ENCODE results near the gene NCKAP5. TPM values are rescaled to one million over a fixed set of nuclear protein-coding genes. Genes with fewer than 3 reads are reported as not detected.

The NCKAP5 gene
- total and polyA plus RNA-seq, 2 of the 8 experiments (the other 6 are each of a cell fraction or from before 2014, with no cell fraction given), result 0.27 to 0.86 TPM

DNA sequence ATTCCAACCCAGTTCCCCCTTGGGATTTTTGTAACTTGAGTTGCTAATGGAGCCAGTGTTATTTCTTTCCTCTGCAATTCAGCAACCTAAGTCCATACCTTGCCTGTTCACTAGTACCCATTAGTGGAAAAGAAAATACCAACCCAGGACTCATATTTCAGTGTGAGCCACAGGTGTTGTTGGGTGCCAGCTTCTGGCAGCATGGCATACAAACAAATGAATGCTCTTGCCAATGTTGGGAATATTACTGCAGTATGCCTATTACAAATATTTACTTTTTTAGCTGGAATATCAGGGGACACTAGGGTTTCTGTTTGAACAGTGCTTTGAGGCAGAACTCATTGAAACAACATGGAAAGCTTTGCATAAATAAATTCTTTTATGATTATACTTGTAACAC is 130.2 kb downstream of the NCKAP5 start:
- H3K9ac ChIP-seq (replicated peaks in 1 of 4; ENCODE audit: extremely low read depth in 1 of 4, low read depth in 3 of 4, low read length in 3 of 4), result no peak overlapping the region
- H3K23me2 ChIP-seq (ENCODE audit: low read depth, low read length), result no peaks in the 10 kb centered on the region
- no peaks in the 10 kb centered on the region for H3K9me3 ChIP-seq (ENCODE audit: insufficient read depth in 2 of 2, low read depth in 1 of 2, low read length in 1 of 2)
- H4K8ac ChIP-seq (ENCODE audit: extremely low read depth, insufficient read depth, low read length), result no peak overlapping the region
- no peak overlapping the region for H3K18ac ChIP-seq (ENCODE audit: extremely low read depth, low read length)
- H3K56ac ChIP-seq (replicated peaks; ENCODE audit: insufficient read length, low read depth, low read length), result no peak overlapping the region
- no peak overlapping the region for H3K4me2 ChIP-seq (ENCODE audit: insufficient read depth in 1 of 2, low read depth in 2 of 2, low read length in 2 of 2)
- H4K5ac ChIP-seq (ENCODE audit: insufficient read length, low read depth, low read length), result no peak overlapping the region
- no peak overlapping the region for H3K23ac ChIP-seq (ENCODE audit: insufficient read length)
- no peaks in the 10 kb centered on the region for H3K4me1 ChIP-seq (replicated peaks in 1 of 4; ENCODE audit: control insufficient read depth in 3 of 4, insufficient read depth in 4 of 4, low read length in 3 of 4)
- H4K91ac ChIP-seq (replicated peaks; ENCODE audit: insufficient read length, low read length), result no peak overlapping the region
- H3K4me3 ChIP-seq (ENCODE audit: extremely low read depth in 1 of 4, insufficient read depth in 2 of 4, low read depth in 3 of 4, low read length in 4 of 4), result no peak overlapping the region
- no peak overlapping the region for H2AFZ ChIP-seq (ENCODE audit: low read length)
- no peak overlapping the region for H2BK15ac ChIP-seq (ENCODE audit: low read length)
- FAIRE-seq (no peak), DNase-seq (ENCODE audit: low read depth in 1 of 2, low spot score in 2 of 2) (no peak)
- ChIA-PET CTCF (ENCODE audit: partially characterized antibody) (no interaction called here), POLR2A (ENCODE audit: partially characterized antibody) (no interaction called here)
- no peak overlapping the region for H3K4ac ChIP-seq (replicated peaks; ENCODE audit: insufficient read length, low read depth, low read length)
- H3K14ac ChIP-seq (ENCODE audit: insufficient read length), result no peak overlapping the region
- no peaks in the 10 kb centered on the region for H4K20me1 ChIP-seq (replicated peaks in 1 of 2; ENCODE audit: control insufficient read depth in 1 of 2, insufficient read depth in 2 of 2, low read length in 2 of 2)
- no peak overlapping the region for H3K27ac ChIP-seq (ENCODE audit: low read depth, low read length)
- H2BK20ac ChIP-seq (ENCODE audit: low read length), result no peak overlapping the region
- H3K79me2 ChIP-seq (ENCODE audit: control insufficient read depth in 1 of 2, insufficient read depth in 2 of 2, low read length in 2 of 2), result no peaks in the 10 kb centered on the region
- H3K36me3 ChIP-seq (ENCODE audit: control insufficient read depth in 2 of 4, insufficient read depth in 4 of 4, low read length in 3 of 4), result no peaks in the 10 kb centered on the region
- peaks cover 0 to 1% (median 0%) of the 10 kb centered on the region in 4 experiments; a peak in 1 of 7 replicates for H3K27me3 ChIP-seq (replicated peaks in 1 of 4; ENCODE audit: control insufficient read depth in 3 of 4, extremely low read depth in 1 of 4, insufficient read depth in 3 of 4, low read length in 3 of 4)
- no peak overlapping the region for H2BK12ac ChIP-seq (ENCODE audit: low read depth, low read length)
- H2BK5ac ChIP-seq (ENCODE audit: low read depth, low read length), result no peak overlapping the region
- no peak overlapping the region for H2AK5ac ChIP-seq (ENCODE audit: low read depth, low read length)
- no peak overlapping the region for H2BK120ac ChIP-seq (replicated peaks; ENCODE audit: low read depth, low read length)
- H3K79me1 ChIP-seq (ENCODE audit: low read depth, low read length), result no peaks in the 10 kb centered on the region
- TF ChIP-seq POU5F1 (IDR thresholded peaks at IDR 0.05; ENCODE audit: low read depth, low read length) (no peak), ASH2L (IDR thresholded peaks at IDR 0.05; ENCODE audit: low read length) (no peak), SRF (IDR thresholded peaks at IDR 0.05; ENCODE audit: low read depth, low read length) (no peak), SIX5 (IDR thresholded peaks at IDR 0.05; ENCODE audit: low read depth, low read length) (no peak), FOSL1 (IDR thresholded peaks at IDR 0.05; ENCODE audit: insufficient read depth, low read depth, low read length) (no peak)
